WERI-Rb-1 (cell line): Measurements from ENCODE around the gene BAK1.
"Not testable (repeated sequence)": the region's sequence is repeated elsewhere in the genome, so short reads cannot be mapped to it uniquely, and the experiment has no call there.

Experiments used
- DNase-seq: peaks from one replicate; pipeline ENCODE4 v3.0.0-alpha.2; 2020
- H3K27ac ChIP-seq: fragments of 250-450 bp; sonication (Bioruptor Pico); 2 replicates; pipeline ENCODE4 v1.5.1; 2020; ENCODE audit warnings: mild to moderate bottlenecking, moderate library complexity
- H3K27me3 ChIP-seq: fragments of 250-450 bp; sonication (Bioruptor Pico); 2 replicates; pipeline ENCODE4 v1.5.1; 2021; ENCODE audit warnings: mild to moderate bottlenecking, low read depth, moderate library complexity; ENCODE audit not compliant: insufficient read depth, severe bottlenecking
- H3K36me3 ChIP-seq: fragments of 250-450 bp; sonication (Bioruptor Pico); 2 replicates; pipeline ENCODE4 v1.5.1; 2020; ENCODE audit warnings: mild to moderate bottlenecking, moderate library complexity
- H3K4me3 ChIP-seq: 2 replicates; pipeline ENCODE4 v1.5.1; 2011; ENCODE audit warnings: low read depth, mild to moderate bottlenecking, control low read depth, low read length
- H3K9me3 ChIP-seq: fragments of 250-450 bp; sonication (Bioruptor Pico); 2 replicates; pipeline ENCODE4 v1.5.1; 2021; ENCODE audit warnings: mild to moderate bottlenecking, moderate library complexity; ENCODE audit not compliant: severe bottlenecking
- CTCF ChIP-seq: IDR thresholded peaks from 2 replicates; pipeline ENCODE4 v1.5.1; 2011; ENCODE audit warnings: low read depth, mild to moderate bottlenecking, control low read depth, inconsistent platforms, low read length

BAK1 gene

GRCh38 chr6:33557376-33557775 lies 22.7 kb downstream of the BAK1 start:
- Histone ChIP-seq H3K36me3 (no peaks in the 10 kb centered on the region), H3K9me3 (peaks cover 15% of the 10 kb centered on the region), H3K27ac (no peak overlapping the region), H3K27me3 (no peaks in the 10 kb centered on the region), H3K4me3 (no peak overlapping the region)
- no peak for TF ChIP-seq CTCF
- DNase-seq: no peak

GRCh38 chr6:33552883-33553282 lies 27.2 kb downstream of the BAK1 start:
- DNase-seq, H3K36me3 ChIP-seq, H3K27me3 ChIP-seq, H3K4me3 ChIP-seq, H3K27ac ChIP-seq: not testable (repeated sequence)
- H3K9me3 ChIP-seq: peaks cover 11% of the 10 kb centered on the region

- no peak for TF ChIP-seq CTCF
- Histone ChIP-seq H3K36me3 (no peaks in the 10 kb centered on the region), H3K4me3 (no peak overlapping the region), H3K27ac (no peak overlapping the region), H3K27me3 (no peaks in the 10 kb centered on the region), H3K9me3 (peaks cover 4% of the 10 kb centered on the region)
- DNase-seq: no peak
Observed at GRCh38 chr6:33552252-33552651, 27.8 kb downstream of the BAK1 start.

- no peaks in the 10 kb centered on the region for H3K9me3 ChIP-seq
- H3K4me3 ChIP-seq: no peak overlapping the region
- no peak overlapping the region for H3K27ac ChIP-seq
- no peak for DNase-seq
- TF ChIP-seq CTCF: no peak
- H3K27me3 ChIP-seq: no peaks in the 10 kb centered on the region
- H3K36me3 ChIP-seq: no peaks in the 10 kb centered on the region
Observed at GRCh38 chr6:33551538-33551937, 28.5 kb downstream of the BAK1 start.

GRCh38 chr6:33549896-33550295 lies 30.2 kb downstream of the BAK1 start:
- DNase-seq: no peak
- no peak overlapping the region for H3K4me3 ChIP-seq
- no peaks in the 10 kb centered on the region for H3K9me3 ChIP-seq
- H3K27me3 ChIP-seq: peaks cover 8% of the 10 kb centered on the region
- no peak overlapping the region for H3K27ac ChIP-seq
- H3K36me3 ChIP-seq: no peaks in the 10 kb centered on the region
- TF ChIP-seq CTCF: no peak

- no peak for TF ChIP-seq CTCF
- DNase-seq: peak; percentile 83
- H3K27ac ChIP-seq: no peak overlapping the region
Observed at GRCh38 chr6:33549196-33549595, 30.9 kb downstream of the BAK1 start.

More at GRCh38 chr6:33549196-33549595, 30.9 kb downstream of the BAK1 start:
- Histone ChIP-seq H3K9me3 (no peaks in the 10 kb centered on the region), H3K27me3 (peaks cover 15% of the 10 kb centered on the region), H3K4me3 (no peak overlapping the region), H3K36me3 (no peaks in the 10 kb centered on the region)
